Left lung (tissue), 14 donors: Measurements from ENCODE around the gene BNIP3. TPM values are rescaled to one million over a fixed set of nuclear protein-coding genes. Genes with fewer than 3 reads are reported as not detected.
A peak's percentile ranks its signal among the peaks of the same experiment; 100 is the strongest.

Source experiments
- ATAC-seq: fragments of 200-7000 bp; cut with Tn5 transposase; one replicate; pipeline ENCODE4 v1.9.1; 2020; ENCODE audit warnings: moderate library complexity
- DNase-seq, 4 donors: peaks; one replicate each; pipeline ENCODE4 v3.0.0-alpha.2; 2013 to 2020
- H3K27ac ChIP-seq, 2 donors: fragments of 200-600 bp; sonication (generic) in 1 of 2; one replicate each; pipeline versions ENCODE4 v1.5.0 to v1.8.0; 2020 to 2021
- H3K27me3 ChIP-seq, 2 donors: fragments of 200-600 bp; sonication (generic) in 1 of 2; one replicate each; pipeline versions ENCODE4 v1.5.0 to v1.8.0; 2020 to 2021
- H3K36me3 ChIP-seq, 2 donors: fragments of 200-600 bp; sonication (generic) in 1 of 2; one replicate each; pipeline versions ENCODE4 v1.5.0 to v1.8.0; 2020 to 2021
- H3K4me1 ChIP-seq, 2 donors: fragments of 200-600 bp; one replicate each; pipeline ENCODE4 v1.8.0; 2021
- H3K4me3 ChIP-seq, 2 donors: fragments of 200-600 bp; sonication (generic) in 1 of 2; one replicate each; pipeline versions ENCODE4 v1.5.0 to v1.8.0; 2020 to 2021; ENCODE audit warnings: mild to moderate bottlenecking in 1 of 2
- H3K9me3 ChIP-seq, 2 donors: fragments of 200-600 bp; sonication (generic) in 1 of 2; one replicate each; pipeline versions ENCODE4 v1.5.0 to v1.8.0; 2020 to 2021
- intact Hi-C, 2 donors: fragments of 100-400 bp; cut with DNase I; formaldehyde crosslinking; loops; one replicate each; pipeline versions ENCODE4 v1.11.2 to v1.14.2; 2022
- long read RNA-seq, 12 donors: library from polyadenylated mRNA in 2 of 12; unstranded in 2 of 12; transcript quantifications; one replicate each; pipeline ENCODE4 v2.0.0 and lab custom pipeline, GENCODE V29; 2019 to 2026
- polyA plus RNA-seq, 6 donors: library from polyadenylated mRNA; unstranded; fragments of 120-200 nt; gene quantifications; one replicate each; pipeline ENCODE4 v1.2.1, GENCODE V29; 2013; ENCODE audit not compliant: insufficient read length in 6 of 6
- total RNA-seq, 2 donors: library from RNA; stranded (reverse); fragmentation: NEBNext Ultra II Directional; extraction: Animal tissue kit (Norgen Biotek cat#: 25700); gene quantifications; one replicate each; pipeline ENCODE4 v1.2.1, GENCODE V29; 2021
- TF ChIP-seq, protein P1 (sequence below), 2 donors: fragments of 200-600 bp; sonication (generic) in 1 of 2; IDR thresholded peaks; one replicate each; pipeline versions ENCODE4 v1.5.0 to v1.8.0; 2021; ENCODE audit warnings: antibody characterized with exemption in 2 of 2
- donor health status: DM: no; HTN: yes; CAD: no.
- donor health status: DM: no; HTN: no; CAD: no.

The BNIP3 gene
- total RNA-seq = 10 to 100 TPM; 25.7 to 29.3 TPM
- polyA plus RNA-seq = 10 to 100 TPM; 34.5 to 55.3 (median 41.4) TPM
- long read RNA-seq, donor 1, transcript BNIP3-201 (6 exons, 2,861 nt) = major isoform, 14 of 25 reads
- long read RNA-seq, donor 1, partial matches to known transcripts = 8 of 25 reads
- long read RNA-seq, donor 1, other reads (novel, unspliced or antisense) = 0 of 25 reads
- long read RNA-seq, donor 2, transcript BNIP3-201 (6 exons, 2,861 nt) = major isoform, 17 of 33 reads
- long read RNA-seq, donor 2, partial matches to known transcripts = 9 of 33 reads
- long read RNA-seq, donor 2, other reads (novel, unspliced or antisense) = 0 of 33 reads
- long read RNA-seq, donor 3, transcript BNIP3-201 (6 exons, 2,861 nt) = major isoform, 17 of 20 reads
- long read RNA-seq, donor 3, partial matches to known transcripts = 0 of 20 reads
- long read RNA-seq, donor 3, other reads (novel, unspliced or antisense) = 0 of 20 reads
- long read RNA-seq, donor 4, transcript BNIP3-201 (6 exons, 2,861 nt) = major isoform, 48 of 53 reads
- long read RNA-seq, donor 4, partial matches to known transcripts = 4 of 53 reads
- long read RNA-seq, donor 4, other reads (novel, unspliced or antisense) = 1 of 53 reads
- long read RNA-seq, donor 5, transcript BNIP3-201 (6 exons, 2,861 nt) = major isoform, 29 of 32 reads
- long read RNA-seq, donor 5, partial matches to known transcripts = 0 of 32 reads
- long read RNA-seq, donor 5, other reads (novel, unspliced or antisense) = 0 of 32 reads
- long read RNA-seq, donor 6, transcript BNIP3-201 (6 exons, 2,861 nt) = major isoform, 30 of 33 reads
- long read RNA-seq, donor 6, partial matches to known transcripts = 0 of 33 reads
- long read RNA-seq, donor 6, other reads (novel, unspliced or antisense) = 0 of 33 reads
- long read RNA-seq, donor 7, transcript BNIP3-201 (6 exons, 2,861 nt) = major isoform, 19 of 23 reads
- long read RNA-seq, donor 7, partial matches to known transcripts = 0 of 23 reads
- long read RNA-seq, donor 7, other reads (novel, unspliced or antisense) = 0 of 23 reads
- long read RNA-seq, donor 8, transcript BNIP3-201 (6 exons, 2,861 nt) = major isoform, 19 of 21 reads
- long read RNA-seq, donor 8, partial matches to known transcripts = 0 of 21 reads
- long read RNA-seq, donor 8, other reads (novel, unspliced or antisense) = 0 of 21 reads
- long read RNA-seq, donor 9, partial matches to known transcripts = 0 of 1 reads
- long read RNA-seq, donor 9, other reads (novel, unspliced or antisense) = 0 of 1 reads
- long read RNA-seq, donor 10, transcript BNIP3-201 (6 exons, 2,861 nt) = major isoform, 50 of 54 reads
- long read RNA-seq, donor 10, partial matches to known transcripts = 3 of 54 reads
- long read RNA-seq, donor 10, other reads (novel, unspliced or antisense) = 1 of 54 reads
- long read RNA-seq, donor 11, transcript BNIP3-201 (6 exons, 2,861 nt) = major isoform, 64 of 138 reads
- long read RNA-seq, donor 11, partial matches to known transcripts = 69 of 138 reads
- long read RNA-seq, donor 11, other reads (novel, unspliced or antisense) = 0 of 138 reads
- long read RNA-seq, donor 12, transcript BNIP3-201 (6 exons, 2,861 nt) = major isoform, 17 of 18 reads
- long read RNA-seq, donor 12, partial matches to known transcripts = 0 of 18 reads
- long read RNA-seq, donor 12, other reads (novel, unspliced or antisense) = 0 of 18 reads

DNA sequence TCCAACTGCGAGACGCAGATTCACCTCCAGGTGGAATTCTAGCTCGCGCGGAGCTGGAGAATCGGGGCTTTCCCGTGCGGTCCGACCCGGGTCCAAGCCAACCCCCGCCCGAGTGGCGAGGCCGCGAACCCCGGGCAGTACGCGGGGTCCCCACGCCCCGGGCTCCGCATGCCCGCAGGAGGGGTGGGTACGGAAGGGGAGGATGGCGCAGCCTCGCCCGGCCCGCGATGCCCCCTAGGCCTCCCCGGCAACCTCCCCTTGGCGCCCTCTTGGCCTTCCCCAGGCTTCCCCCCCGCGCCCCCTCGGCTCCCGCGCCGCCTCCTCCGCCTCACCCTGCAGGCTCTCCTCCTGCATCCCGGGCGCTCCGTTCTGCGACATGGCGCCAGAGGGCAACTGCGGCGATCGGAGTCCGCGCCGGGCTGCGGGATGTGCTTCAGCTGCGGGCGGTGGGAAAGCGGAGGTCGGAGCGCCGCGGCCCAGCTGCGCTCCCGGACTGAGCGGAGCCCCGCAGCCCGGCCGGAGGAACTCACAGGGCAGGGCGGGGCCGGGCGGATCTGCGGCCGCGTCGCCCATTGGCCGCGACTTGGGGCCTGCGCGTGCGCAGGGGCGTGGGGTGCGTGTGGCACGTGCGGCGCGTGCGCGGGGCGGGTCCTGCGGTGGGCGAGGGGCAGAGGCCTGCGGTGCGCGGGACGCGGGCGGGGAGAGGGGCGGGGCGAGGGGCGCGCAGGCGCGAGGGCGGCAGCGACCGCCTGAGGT lies at the start of gene BNIP3:
TSS of gene BNIP3 (minus strand) at position 495 of the 756 bp plus-strand sequence. CDS start at position 378, 117 bp downstream.
- no peaks in the 10 kb centered on the region for H3K9me3 ChIP-seq
- H3K27me3 ChIP-seq = peaks cover 0 to 39% of the 10 kb centered on the region in 2 donors
- DNase-seq (peak; percentile 95 to 99 (median 97)), ATAC-seq (peak; percentile 97)
- H3K4me1 ChIP-seq = peaks cover 5 to 34% of the 10 kb centered on the region in 2 donors
- peak within 1 kb of the TSS; percentile 64 to 67 for H3K27ac ChIP-seq
- TF ChIP-seq, protein P1, sequence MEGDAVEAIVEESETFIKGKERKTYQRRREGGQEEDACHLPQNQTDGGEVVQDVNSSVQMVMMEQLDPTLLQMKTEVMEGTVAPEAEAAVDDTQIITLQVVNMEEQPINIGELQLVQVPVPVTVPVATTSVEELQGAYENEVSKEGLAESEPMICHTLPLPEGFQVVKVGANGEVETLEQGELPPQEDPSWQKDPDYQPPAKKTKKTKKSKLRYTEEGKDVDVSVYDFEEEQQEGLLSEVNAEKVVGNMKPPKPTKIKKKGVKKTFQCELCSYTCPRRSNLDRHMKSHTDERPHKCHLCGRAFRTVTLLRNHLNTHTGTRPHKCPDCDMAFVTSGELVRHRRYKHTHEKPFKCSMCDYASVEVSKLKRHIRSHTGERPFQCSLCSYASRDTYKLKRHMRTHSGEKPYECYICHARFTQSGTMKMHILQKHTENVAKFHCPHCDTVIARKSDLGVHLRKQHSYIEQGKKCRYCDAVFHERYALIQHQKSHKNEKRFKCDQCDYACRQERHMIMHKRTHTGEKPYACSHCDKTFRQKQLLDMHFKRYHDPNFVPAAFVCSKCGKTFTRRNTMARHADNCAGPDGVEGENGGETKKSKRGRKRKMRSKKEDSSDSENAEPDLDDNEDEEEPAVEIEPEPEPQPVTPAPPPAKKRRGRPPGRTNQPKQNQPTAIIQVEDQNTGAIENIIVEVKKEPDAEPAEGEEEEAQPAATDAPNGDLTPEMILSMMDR (IDR thresholded peaks at IDR 0.05) = no peak
- intact Hi-C loops = no loop called here
- H3K36me3 ChIP-seq = no peaks in the 10 kb centered on the region
- H3K4me3 ChIP-seq = peak within 1 kb of the TSS; percentile 83 to 94

- ATAC-seq = peak; percentile 79
- no peak overlapping the region for H3K27ac ChIP-seq
- intact Hi-C loops = no loop called here
- TF ChIP-seq, protein P1 (IDR thresholded peaks at IDR 0.05) = no peak
- H3K36me3 ChIP-seq = no peaks in the 10 kb centered on the region
- no peak overlapping the region for H3K4me3 ChIP-seq
- peak in 1 of 4 donors; percentile 56 for DNase-seq
- H3K27me3 ChIP-seq = peaks cover 38 to 100% of the 10 kb centered on the region in 2 donors
- H3K9me3 ChIP-seq = no peaks in the 10 kb centered on the region
- H3K4me1 ChIP-seq = peaks cover 0 to under 1% of the 10 kb centered on the region in 2 donors
Measured at GRCh38 chr10:132030898-132031463, 49.3 kb upstream of the BNIP3 start.

- TF ChIP-seq, protein P1 (IDR thresholded peaks at IDR 0.05) = no peak
- Histone ChIP-seq H3K9me3 (no peaks in the 10 kb centered on the region), H3K36me3 (no peaks in the 10 kb centered on the region), H3K27me3 (peaks cover 21 to 99% of the 10 kb centered on the region in 2 donors), H3K27ac (no peak overlapping the region), H3K4me3 (no peak overlapping the region), H3K4me1 (no peaks in the 10 kb centered on the region)
- ATAC-seq = no peak
- no peak for DNase-seq
- intact Hi-C loops = loop anchor here in 1 of 2 donors (10.0 kb wide), 1 partner anchor 144 kb away; no protein-coding TSS in a partner anchor
Measured at GRCh38 chr10:132028706-132029105, 47.0 kb upstream of the BNIP3 start.
